Sigmoid colon (tissue), 7 donors: ENCODE measurements around the gene RNF17. TPM values are rescaled to one million over a fixed set of nuclear protein-coding genes. Genes with fewer than 3 reads are reported as not detected.

ENCODE experiments used
- DNase-seq: peaks from one replicate; pipeline ENCODE4 v3.0.0-alpha.2; 2019
- H3K27ac ChIP-seq, 4 donors: fragments of 200-600 bp; sonication (generic); one replicate each; pipeline ENCODE4 v1.5.1; 2016 to 2019; ENCODE audit warnings: mild to moderate bottlenecking in 1 of 4
- H3K27me3 ChIP-seq, 3 donors: fragments of 200-600 bp; sonication (generic); one replicate each; pipeline ENCODE4 v1.5.1; 2019; ENCODE audit warnings: mild to moderate bottlenecking in 1 of 3
- H3K36me3 ChIP-seq, 4 donors: fragments of 200-600 bp; sonication (generic); one replicate each; pipeline ENCODE4 v1.5.1; 2016 to 2019
- H3K4me1 ChIP-seq, 4 donors: fragments of 200-600 bp; sonication (generic); one replicate each; pipeline ENCODE4 v1.5.1; 2017 to 2019
- H3K4me3 ChIP-seq, 4 donors: fragments of 200-600 bp; sonication (generic); one replicate each; pipeline ENCODE4 v1.5.1; 2017 to 2019; ENCODE audit warnings: mild to moderate bottlenecking in 2 of 4, moderate library complexity in 1 of 4
- H3K9me3 ChIP-seq, 4 donors: fragments of 200-600 bp in 3 of 4; sonication (generic) in 3 of 4; one replicate each; pipeline versions ENCODE4 v1.5.1 to v1.6.1; 2013 to 2019
- CTCF ChIP-seq, 4 experiments: fragments of 450-650 bp in 3 of 4; fragments of 200-600 bp in 1 of 4; IDR thresholded peaks; one replicate each; pipeline ENCODE4 v1.5.1; 2016 to 2019; ENCODE audit warnings: antibody characterized with exemption in 4 of 4, mild to moderate bottlenecking in 3 of 4, moderate library complexity in 2 of 4
- EP300 ChIP-seq, 4 donors: sonication (generic); formaldehyde crosslinking; IDR thresholded peaks; one replicate each; pipeline ENCODE4 v1.6.1; 2017; ENCODE audit warnings: antibody characterized with exemption in 4 of 4
- POLR2A ChIP-seq, 2 donors: fragments of 450-650 bp; IDR thresholded peaks; one replicate each; pipeline ENCODE4 v1.6.1; 2016; ENCODE audit warnings: antibody characterized with exemption in 2 of 2, mild to moderate bottlenecking in 2 of 2, moderate library complexity in 2 of 2
- POLR2AphosphoS5 ChIP-seq, 4 donors: sonication (generic); formaldehyde crosslinking; IDR thresholded peaks; one replicate each; pipeline ENCODE4 v1.6.1; 2017; ENCODE audit warnings: antibody characterized with exemption in 4 of 4
- WGBS, 2 donors: extraction: QIAGEN DNeasy Blood & Tissue Kit; methylation state at CpG; one replicate each; pipeline ENCODE4 v1.1.7; 2013; 5-methylcytosine and 5-hydroxymethylcytosine counted together
- intact Hi-C: fragments of 100-400 bp; cut with DNase I; formaldehyde crosslinking; loops from one replicate; pipeline ENCODE4 v1.15.1; 2023
- polyA plus RNA-seq, 3 donors: library from polyadenylated mRNA; stranded (reverse); fragments of 200-250 nt; gene quantifications; one replicate each; pipeline ENCODE4 v1.2.3, GENCODE V29; 2013
- total RNA-seq, 4 donors: library from RNA; depleted of rRNA; stranded (reverse); fragments of >200 nt; gene quantifications; one replicate each; pipeline ENCODE4 v1.1.0, GENCODE V29; 2016
- donor health status: healthy with polysubstance abuse.
- donor health status: Bipolar disorder and iron deficiency.
- donor health status: healthy.

Gene RNF17
- total and polyA plus RNA-seq, 7 donors: 0.16 to 1.4 (median 0.55) TPM; not detected in 4

- no peak for DNase-seq
- Histone ChIP-seq H3K4me1 (no peaks in the 10 kb centered on the region), H3K9me3 (no peaks in the 10 kb centered on the region), H3K27me3 (no peaks in the 10 kb centered on the region), H3K4me3 (no peak overlapping the region), H3K36me3 (peaks cover 0 to 34% (median 3%) of the 10 kb centered on the region in 4 donors), H3K27ac (no peak overlapping the region)
- no peak for TF ChIP-seq CTCF (IDR thresholded peaks at IDR 0.05)
- TF ChIP-seq EP300 (IDR thresholded peaks at IDR 0.05): no peak
- TF ChIP-seq POLR2AphosphoS5 (IDR thresholded peaks at IDR 0.05): no peak
- TF ChIP-seq POLR2A (IDR thresholded peaks at IDR 0.05): no peak
- intact Hi-C loops: no loop called here
- WGBS, 2 donors: 95 to 98% methylated on average over 28 of the region's 28 CpGs
Measured at GRCh38 chr13:24894972-24895300, 131.0 kb downstream of the RNF17 start.

GRCh38 chr13:24896061-24896460 lies 132.1 kb downstream of the RNF17 start:
- TF ChIP-seq POLR2A (IDR thresholded peaks at IDR 0.05): no peak
- no peak for TF ChIP-seq POLR2AphosphoS5 (IDR thresholded peaks at IDR 0.05)
- TF ChIP-seq EP300 (IDR thresholded peaks at IDR 0.05): no peak
- TF ChIP-seq CTCF (IDR thresholded peaks at IDR 0.05): no peak
- Histone ChIP-seq H3K4me3 (no peak overlapping the region), H3K27ac (no peak overlapping the region), H3K27me3 (no peaks in the 10 kb centered on the region), H3K9me3 (no peaks in the 10 kb centered on the region), H3K36me3 (peaks cover 0 to 35% (median 1%) of the 10 kb centered on the region in 4 donors), H3K4me1 (no peaks in the 10 kb centered on the region)
- DNase-seq: no peak
- WGBS, 2 donors: 92 to 96% methylated on average over 5 of the region's 5 CpGs
- intact Hi-C loops: no loop called here

DNA sequence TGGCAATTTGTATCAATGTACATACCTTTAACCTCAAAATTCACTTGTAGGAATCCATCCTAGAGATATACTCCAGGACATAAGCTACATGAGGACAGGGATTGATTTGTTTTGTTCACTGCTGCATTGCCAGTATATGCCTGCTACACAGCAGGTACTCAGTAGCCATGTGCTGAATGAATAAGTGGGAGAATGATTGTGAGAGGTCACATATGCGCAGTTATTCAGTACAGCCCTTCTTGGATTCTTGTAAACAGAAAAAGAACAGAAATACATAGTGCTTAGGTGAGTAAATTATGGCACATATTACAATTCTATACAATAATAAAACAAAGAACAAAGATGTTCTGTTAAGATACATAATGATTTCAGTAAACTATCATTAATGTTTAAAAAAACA lies 133.3 kb downstream of the RNF17 start:
- no peak overlapping the region for H3K4me3 ChIP-seq
- intact Hi-C loops: no loop called here
- no peak for DNase-seq
- 97 to 99% methylated on average over 1 of the region's 1 CpG for WGBS, 2 donors
- peaks cover 0 to 25% (median 0%) of the 10 kb centered on the region in 4 donors for H3K36me3 ChIP-seq
- H3K9me3 ChIP-seq: no peaks in the 10 kb centered on the region
- no peak for TF ChIP-seq EP300 (IDR thresholded peaks at IDR 0.05)
- no peak for TF ChIP-seq CTCF (IDR thresholded peaks at IDR 0.05)
- TF ChIP-seq POLR2A (IDR thresholded peaks at IDR 0.05): no peak
- H3K27me3 ChIP-seq: no peaks in the 10 kb centered on the region
- no peaks in the 10 kb centered on the region for H3K4me1 ChIP-seq
- no peak overlapping the region for H3K27ac ChIP-seq

DNA sequence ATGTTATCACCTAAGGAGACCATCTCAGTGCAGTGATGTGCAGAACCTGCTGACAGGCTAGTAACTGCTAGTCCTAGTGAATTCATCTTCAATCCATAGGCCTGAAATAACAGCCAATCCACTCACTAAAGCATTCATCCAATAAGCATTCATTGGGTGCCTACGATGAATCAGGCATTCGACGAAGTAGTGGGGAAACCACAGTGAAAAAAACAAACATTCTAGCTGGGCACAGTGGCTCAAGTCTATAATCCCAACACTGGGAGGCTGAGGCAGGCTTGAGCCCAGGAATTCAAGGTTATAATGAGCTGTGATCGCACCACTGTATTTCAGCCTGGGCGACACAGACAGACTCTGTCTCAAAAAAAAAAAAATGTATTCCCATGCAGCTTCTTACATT lies 135.6 kb downstream of the RNF17 start:
- no peaks in the 10 kb centered on the region for H3K27me3 ChIP-seq
- 94 to 96% methylated on average over 5 of the region's 5 CpGs for WGBS, 2 donors
- intact Hi-C loops: no loop called here
- TF ChIP-seq POLR2AphosphoS5 (IDR thresholded peaks at IDR 0.05) (no peak), POLR2A (IDR thresholded peaks at IDR 0.05) (no peak), EP300 (IDR thresholded peaks at IDR 0.05) (no peak), CTCF (IDR thresholded peaks at IDR 0.05) (no peak)
- no peaks in the 10 kb centered on the region for H3K4me1 ChIP-seq
- H3K9me3 ChIP-seq: no peaks in the 10 kb centered on the region
- H3K27ac ChIP-seq: no peak overlapping the region
- H3K4me3 ChIP-seq: no peak overlapping the region
- no peak for DNase-seq
- H3K36me3 ChIP-seq: peaks cover 0 to 28% (median 0%) of the 10 kb centered on the region in 4 donors

- no peaks in the 10 kb centered on the region for H3K27me3 ChIP-seq
- DNase-seq: no peak
- H3K27ac ChIP-seq: no peak overlapping the region
- peaks cover 0 to 37% (median 0%) of the 10 kb centered on the region in 4 donors for H3K36me3 ChIP-seq
- TF ChIP-seq EP300 (IDR thresholded peaks at IDR 0.05) (no peak), CTCF (IDR thresholded peaks at IDR 0.05) (no peak), POLR2AphosphoS5 (IDR thresholded peaks at IDR 0.05) (no peak), POLR2A (IDR thresholded peaks at IDR 0.05) (no peak)
- H3K4me3 ChIP-seq: no peak overlapping the region
- H3K4me1 ChIP-seq: no peaks in the 10 kb centered on the region
- no peaks in the 10 kb centered on the region for H3K9me3 ChIP-seq
- intact Hi-C loops: no loop called here
- 86 to 91% methylated on average over 9 of the region's 9 CpGs for WGBS, 2 donors
Measured at GRCh38 chr13:24900507-24900906, 136.5 kb downstream of the RNF17 start.
